Trophoblast cell (in vitro differentiated cells and primary cell): ENCODE results near the gene PDE4D.

Experiments used
- DNase-seq, 2 donors: peaks; one replicate each; pipeline ENCODE4 v3.0.0-alpha.2; 2016
- H2AFZ ChIP-seq: 2 replicates; pipeline ENCODE4 v1.6.1; 2013; ENCODE audit warnings: low read length, moderate library complexity, mild to moderate bottlenecking; ENCODE audit not compliant: insufficient read depth, poor library complexity
- H2AK5ac ChIP-seq: 2 replicates; pipeline ENCODE4 v1.6.1; 2013; ENCODE audit warnings: mild to moderate bottlenecking, low read length
- H2BK120ac ChIP-seq: 2 replicates; pipeline ENCODE4 v1.6.1; 2013; ENCODE audit warnings: low read length, mild to moderate bottlenecking, moderate library complexity; ENCODE audit not compliant: insufficient read depth, poor library complexity
- H2BK12ac ChIP-seq: 2 replicates; pipeline ENCODE4 v1.6.1; 2013; ENCODE audit warnings: mild to moderate bottlenecking, low read length, moderate library complexity
- H2BK5ac ChIP-seq: 2 replicates; pipeline ENCODE4 v1.6.1; 2013; ENCODE audit warnings: low read length, low read depth, moderate library complexity, mild to moderate bottlenecking; ENCODE audit not compliant: poor library complexity
- H3K14ac ChIP-seq: 2 replicates; pipeline ENCODE4 v1.6.1; 2013; ENCODE audit warnings: mild to moderate bottlenecking, low read length
- H3K18ac ChIP-seq: 2 replicates; pipeline ENCODE4 v1.6.1; 2013; ENCODE audit warnings: mild to moderate bottlenecking, low read length
- H3K23ac ChIP-seq: 2 replicates; pipeline ENCODE4 v1.6.1; 2013; ENCODE audit warnings: low read length
- H3K27ac ChIP-seq: 2 replicates; pipeline ENCODE4 v1.5.1; 2013; ENCODE audit warnings: low read depth, mild to moderate bottlenecking, inconsistent platforms, low read length, moderate library complexity
- H3K27me3 ChIP-seq: 2 replicates; pipeline ENCODE4 v1.6.1; 2013; ENCODE audit warnings: inconsistent platforms, mild to moderate bottlenecking, low read length, moderate library complexity; ENCODE audit not compliant: insufficient read depth
- H3K36me3 ChIP-seq, 2 experiments: 1 replicate in 1 of 2; 2 replicates in 1 of 2; pipeline ENCODE4 v1.6.1; 2013; ENCODE audit warnings: low read length in 2 of 2, mild to moderate bottlenecking in 2 of 2, moderate library complexity in 1 of 2; ENCODE audit not compliant: insufficient read depth in 2 of 2, control insufficient read depth in 1 of 2
- H3K4ac ChIP-seq: 2 replicates; pipeline ENCODE4 v1.6.1; 2013; ENCODE audit warnings: low read depth, mild to moderate bottlenecking, low read length, moderate library complexity
- H3K4me1 ChIP-seq, 2 experiments: 1 replicate in 1 of 2; 2 replicates in 1 of 2; pipeline ENCODE4 v1.6.1; 2013; ENCODE audit warnings: low read length in 2 of 2, mild to moderate bottlenecking in 2 of 2, moderate library complexity in 1 of 2; ENCODE audit not compliant: insufficient read depth in 2 of 2, control insufficient read depth in 1 of 2
- H3K4me2 ChIP-seq: 2 replicates; pipeline ENCODE4 v1.6.1; 2013; ENCODE audit warnings: inconsistent platforms, mild to moderate bottlenecking, low read length, moderate library complexity
- H3K4me3 ChIP-seq: 2 replicates; pipeline ENCODE4 v1.5.1; 2013; ENCODE audit warnings: mild to moderate bottlenecking, low read depth, low read length, inconsistent platforms
- H3K79me1 ChIP-seq: one replicate; pipeline ENCODE4 v1.6.1; 2013; ENCODE audit warnings: low read length
- H3K79me2 ChIP-seq: 2 replicates; pipeline ENCODE4 v1.6.1; 2013; ENCODE audit warnings: low read length, mild to moderate bottlenecking; ENCODE audit not compliant: control insufficient read depth, insufficient read depth, poor library complexity
- H3K9ac ChIP-seq: 2 replicates; pipeline ENCODE4 v1.6.1; 2013; ENCODE audit warnings: mild to moderate bottlenecking, low read length
- H3K9me3 ChIP-seq: 2 replicates; pipeline ENCODE4 v1.6.1; 2013; ENCODE audit warnings: low read depth, mild to moderate bottlenecking, control low read depth, inconsistent platforms, low read length; ENCODE audit not compliant: insufficient read depth
- H4K12ac ChIP-seq: 2 replicates; pipeline ENCODE4 v1.6.1; 2013; ENCODE audit warnings: low read depth, mild to moderate bottlenecking, low read length, moderate library complexity
- H4K8ac ChIP-seq: 2 replicates; pipeline ENCODE4 v1.6.1; 2013; ENCODE audit warnings: low read depth, mild to moderate bottlenecking, low read length, moderate library complexity
- H4K91ac ChIP-seq: one replicate; pipeline ENCODE4 v1.6.1; 2013; ENCODE audit warnings: low read depth, mild to moderate bottlenecking, low read length, moderate library complexity
- WGBS: extraction: QIAGEN DNeasy Blood & Tissue Kit; methylation state at CpG from one replicate; pipeline ENCODE4 v1.1.7; 2013; ENCODE audit warnings: missing lambda C conversion rate; ENCODE audit not compliant: insufficient read length, insufficient coverage; ENCODE audit errors: extremely low coverage; 5-methylcytosine and 5-hydroxymethylcytosine counted together

PDE4D gene

DNA sequence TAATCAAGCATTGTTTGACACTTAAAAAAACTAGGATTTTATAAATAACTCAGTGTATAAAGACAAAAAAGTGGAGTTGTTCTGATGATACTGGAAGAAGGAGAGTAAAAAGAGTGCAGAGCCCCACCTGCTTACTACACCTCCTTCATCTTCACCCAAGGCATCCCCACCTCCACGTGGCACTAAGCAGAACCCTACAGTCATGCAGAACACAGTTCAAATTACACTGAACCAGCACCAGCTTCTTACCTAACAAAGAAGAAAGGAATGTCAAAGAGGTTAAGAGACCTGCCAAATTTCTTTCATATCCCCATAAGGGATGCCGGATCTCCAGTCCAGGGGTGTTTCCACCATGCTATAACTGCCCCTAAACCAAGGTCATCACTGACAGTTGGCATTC is 55.5 kb downstream of the PDE4D start:
- no peak overlapping the region for H2BK12ac ChIP-seq
- no peak overlapping the region for H3K23ac ChIP-seq
- H3K4ac ChIP-seq, result no peak overlapping the region
- no peak overlapping the region for H4K12ac ChIP-seq
- no CpG with 5 or more reads among the region's 2 CpGs for WGBS
- no peak overlapping the region for H2BK5ac ChIP-seq
- H3K79me2 ChIP-seq, result no peaks in the 10 kb centered on the region
- no peak overlapping the region for H2BK120ac ChIP-seq
- no peaks in the 10 kb centered on the region for H3K27me3 ChIP-seq
- DNase-seq, result no peak
- H4K91ac ChIP-seq, result no peak overlapping the region
- H3K4me1 ChIP-seq, result peaks cover 0 to 4% of the 10 kb centered on the region in 2 experiments
- no peak overlapping the region for H3K4me3 ChIP-seq
- H3K18ac ChIP-seq, result no peak overlapping the region
- H3K4me2 ChIP-seq, result no peak overlapping the region
- no peak overlapping the region for H4K8ac ChIP-seq
- H3K14ac ChIP-seq, result no peak overlapping the region
- H3K9me3 ChIP-seq, result no peaks in the 10 kb centered on the region
- no peak overlapping the region for H2AK5ac ChIP-seq
- no peaks in the 10 kb centered on the region for H3K79me1 ChIP-seq
- no peak overlapping the region for H2AFZ ChIP-seq
- H3K27ac ChIP-seq, result no peak overlapping the region
- H3K36me3 ChIP-seq, result no peaks in the 10 kb centered on the region
- no peak overlapping the region for H3K9ac ChIP-seq

DNA sequence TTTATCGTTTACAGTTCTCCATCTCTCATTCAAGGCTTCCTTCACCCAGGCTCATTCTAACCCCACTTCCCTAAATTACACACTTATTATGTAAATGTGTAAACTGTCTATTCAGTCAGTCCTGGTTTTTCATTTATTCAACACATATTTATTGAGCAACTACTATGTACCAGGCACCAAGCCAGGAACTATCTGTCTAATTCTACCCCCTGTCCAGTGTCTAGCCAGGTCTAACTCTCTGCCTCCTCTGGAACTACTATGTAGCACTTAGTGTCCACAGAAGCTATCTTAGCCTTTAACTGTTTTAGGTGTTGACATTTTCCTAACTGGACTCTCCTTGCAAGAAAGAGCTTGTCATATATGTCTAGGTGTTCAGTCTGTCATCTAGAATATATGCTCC is 56.5 kb downstream of the PDE4D start:
- Histone ChIP-seq H3K36me3 (no peaks in the 10 kb centered on the region), H3K27ac (no peak overlapping the region), H2AFZ (no peak overlapping the region), H2AK5ac (no peak overlapping the region), H3K9ac (no peak overlapping the region), H4K12ac (no peak overlapping the region), H3K18ac (no peak overlapping the region), H3K27me3 (no peaks in the 10 kb centered on the region), H3K4ac (no peak overlapping the region), H4K8ac (no peak overlapping the region), H3K79me1 (no peaks in the 10 kb centered on the region), H2BK5ac (no peak overlapping the region), H3K4me3 (no peak overlapping the region), H4K91ac (no peak overlapping the region), H3K4me2 (no peak overlapping the region), H3K79me2 (no peaks in the 10 kb centered on the region), H2BK12ac (no peak overlapping the region), H2BK120ac (no peak overlapping the region), H3K23ac (no peak overlapping the region), H3K4me1 (peaks cover 0 to 4% of the 10 kb centered on the region in 2 experiments), H3K9me3 (no peaks in the 10 kb centered on the region), H3K14ac (no peak overlapping the region)
- WGBS, result 100% methylated on average over 1 of the region's 1 CpG
- DNase-seq, result no peak

GRCh38 chr5:59835800-59836199 is 57.7 kb downstream of the PDE4D start:
- Histone ChIP-seq H3K79me2 (no peaks in the 10 kb centered on the region), H3K4me2 (no peak overlapping the region), H2AK5ac (no peak overlapping the region), H3K36me3 (no peaks in the 10 kb centered on the region), H2BK5ac (no peak overlapping the region), H4K12ac (no peak overlapping the region), H3K9me3 (no peaks in the 10 kb centered on the region), H2BK120ac (no peak overlapping the region), H3K4ac (no peak overlapping the region), H3K23ac (no peak overlapping the region), H3K18ac (no peak overlapping the region), H3K27me3 (no peaks in the 10 kb centered on the region), H4K91ac (no peak overlapping the region), H3K27ac (no peak overlapping the region), H3K9ac (no peak overlapping the region), H3K4me3 (no peak overlapping the region), H4K8ac (no peak overlapping the region), H2BK12ac (no peak overlapping the region), H3K79me1 (no peaks in the 10 kb centered on the region), H3K4me1 (peaks cover 0 to 4% of the 10 kb centered on the region in 2 experiments), H2AFZ (no peak overlapping the region), H3K14ac (no peak overlapping the region)
- no peak for DNase-seq
- no CpG with 5 or more reads among the region's 3 CpGs for WGBS

- H3K27me3 ChIP-seq, result no peaks in the 10 kb centered on the region
- H2BK120ac ChIP-seq, result no peak overlapping the region
- H3K23ac ChIP-seq, result no peak overlapping the region
- H3K4me1 ChIP-seq, result no peaks in the 10 kb centered on the region
- no peaks in the 10 kb centered on the region for H3K79me1 ChIP-seq
- no peak overlapping the region for H3K18ac ChIP-seq
- no peak overlapping the region for H3K4me3 ChIP-seq
- no peak overlapping the region for H3K14ac ChIP-seq
- H2AK5ac ChIP-seq, result no peak overlapping the region
- WGBS, result no CpG with 5 or more reads among the region's 4 CpGs
- H3K9ac ChIP-seq, result no peak overlapping the region
- no peaks in the 10 kb centered on the region for H3K9me3 ChIP-seq
- H4K91ac ChIP-seq, result no peak overlapping the region
- H4K8ac ChIP-seq, result no peak overlapping the region
- no peak overlapping the region for H4K12ac ChIP-seq
- no peak overlapping the region for H3K27ac ChIP-seq
- no peak overlapping the region for H3K4ac ChIP-seq
- H3K4me2 ChIP-seq, result no peak overlapping the region
- H3K36me3 ChIP-seq, result no peaks in the 10 kb centered on the region
- H2BK5ac ChIP-seq, result no peak overlapping the region
- no peak for DNase-seq
- H2BK12ac ChIP-seq, result no peak overlapping the region
- no peaks in the 10 kb centered on the region for H3K79me2 ChIP-seq
- H2AFZ ChIP-seq, result no peak overlapping the region
Measured at GRCh38 chr5:59833448-59833847, 60.1 kb downstream of the PDE4D start.
